ENCODE results near the gene ADGRV1.

DNA sequence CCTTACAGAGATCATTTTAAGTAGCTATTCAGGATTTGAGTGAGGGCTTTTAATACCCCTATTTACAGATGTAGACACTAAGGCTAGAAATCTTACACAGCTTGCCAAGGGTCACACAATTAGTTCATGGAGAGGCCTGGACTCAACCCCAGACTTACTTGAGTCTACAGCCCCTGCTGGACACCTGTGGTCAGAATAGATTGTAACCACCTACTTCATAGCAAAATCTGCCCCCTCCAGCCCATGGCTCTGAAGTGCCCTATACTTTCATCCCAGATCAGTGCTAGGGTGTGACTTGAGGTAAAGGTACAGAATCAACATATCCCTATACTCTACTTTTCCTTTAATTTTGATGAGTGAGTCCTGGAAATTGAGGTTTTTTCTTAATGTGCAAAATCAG is 291.3 kb downstream of the ADGRV1 start:
- TF ChIP-seq POLR2AphosphoS5 (IDR thresholded peaks at IDR 0.05; ENCODE audit: borderline replicate concordance, low read depth, low read length) (no peak), EZH2 (IDR thresholded peaks at IDR 0.05) (no peak)

Data from SK-N-MC (cell line).